ENCODE measurements around the gene ADGRA1.

Gene ADGRA1

GRCh38 chr10:133154996-133155778, 67.5 kb downstream of the ADGRA1 start:
- TF ChIP-seq CTCF (IDR thresholded peaks at IDR 0.05; ENCODE audit: low read depth, low read length, missing control alignments), result no peak
- in situ Hi-C loops (cut with HindIII; ENCODE audit: low sequenced_read_pairs), result no loop called here
- no peak overlapping the region for H3K4me3 ChIP-seq (ENCODE audit: low read depth, low read length)
- no peak for DNase-seq (ENCODE audit: low read depth)

- no peak for DNase-seq (ENCODE audit: low read depth)
- no peak for TF ChIP-seq CTCF (IDR thresholded peaks at IDR 0.05; ENCODE audit: low read depth, low read length, missing control alignments)
- no peak overlapping the region for H3K4me3 ChIP-seq (ENCODE audit: low read depth, low read length)
- in situ Hi-C loops (cut with HindIII; ENCODE audit: low sequenced_read_pairs), result no loop called here
Observed at GRCh38 chr10:133156674-133157579, 69.2 kb downstream of the ADGRA1 start.

- no peak for DNase-seq (ENCODE audit: low read depth)
- no peak for TF ChIP-seq CTCF (IDR thresholded peaks at IDR 0.05; ENCODE audit: low read depth, low read length, missing control alignments)
- H3K4me3 ChIP-seq (ENCODE audit: low read depth, low read length), result no peak overlapping the region
- in situ Hi-C loops (cut with HindIII; ENCODE audit: low sequenced_read_pairs), result no loop called here
Observed at GRCh38 chr10:133157662-133158436, 70.1 kb downstream of the ADGRA1 start.

- DNase-seq (ENCODE audit: low read depth), result no peak
- in situ Hi-C loops (cut with HindIII; ENCODE audit: low sequenced_read_pairs), result no loop called here
- H3K4me3 ChIP-seq (ENCODE audit: low read depth, low read length), result no peak overlapping the region
- TF ChIP-seq CTCF (IDR thresholded peaks at IDR 0.05; ENCODE audit: low read depth, low read length, missing control alignments), result no peak
Observed at GRCh38 chr10:133158437-133158755, 70.7 kb downstream of the ADGRA1 start.

GRCh38 chr10:133158756-133159610, 71.3 kb downstream of the ADGRA1 start:
- in situ Hi-C loops (cut with HindIII; ENCODE audit: low sequenced_read_pairs), result no loop called here
- DNase-seq (ENCODE audit: low read depth), result no peak
- no peak for TF ChIP-seq CTCF (IDR thresholded peaks at IDR 0.05; ENCODE audit: low read depth, low read length, missing control alignments)
- no peak overlapping the region for H3K4me3 ChIP-seq (ENCODE audit: low read depth, low read length)
